Activated CD8-positive, alpha-beta T cell treated with anti-CD3 and anti-CD28 coated beads for 36 hours (primary cell): ENCODE measurements around the gene TMEM31. TPM values are rescaled to one million over a fixed set of nuclear protein-coding genes. Genes with fewer than 3 reads are reported as not detected.

Experiments used
- ATAC-seq: fragments of 200-7000 bp; cut with Tn5 transposase; one replicate; pipeline ENCODE4 v1.10.0; 2021; ENCODE audit warnings: mild to moderate bottlenecking, moderate library complexity
- CTCF ChIA-PET: fragments of 350-600 bp; sonication (Branson Sonifier 250); formaldehyde crosslinking; loops from one replicate; lab custom pipeline; 2021; ENCODE audit warnings: antibody characterized with exemption; lab: Charles Lee
- POLR2A ChIA-PET: fragments of 350-600 bp; sonication (Branson Sonifier 250); formaldehyde crosslinking; loops from one replicate; lab custom pipeline; 2021; ENCODE audit warnings: antibody characterized with exemption; lab: Charles Lee
- DNase-seq: peaks from one replicate; pipeline ENCODE4 v3.0.0-alpha.2; 2020
- H3K27ac Mint-ChIP-seq: one replicate; pipeline ENCODE4 v1.8.0; 2021; ENCODE audit warnings: mild to moderate bottlenecking, mixed read lengths
- H3K27me3 Mint-ChIP-seq: one replicate; pipeline ENCODE4 v1.8.0; 2021; ENCODE audit warnings: mixed read lengths
- H3K36me3 Mint-ChIP-seq: one replicate; pipeline ENCODE4 v1.8.0; 2021; ENCODE audit warnings: low read depth, mixed read lengths
- H3K4me1 Mint-ChIP-seq: one replicate; pipeline ENCODE4 v1.8.0; 2021; ENCODE audit warnings: low read depth, mixed read lengths
- H3K4me3 Mint-ChIP-seq: one replicate; pipeline ENCODE4 v1.8.0; 2021; ENCODE audit warnings: mild to moderate bottlenecking, moderate library complexity, mixed read lengths
- H3K9me3 Mint-ChIP-seq: one replicate; pipeline ENCODE4 v1.8.0; 2021; ENCODE audit warnings: mixed read lengths
- intact Hi-C: fragments of 100-400 bp; cut with micrococcal nuclease; formaldehyde crosslinking; loops from one replicate; pipeline ENCODE4 v1.10.0; 2022
- total RNA-seq, 2 experiments: library from RNA; stranded (reverse); gene quantifications; one replicate each; pipeline ENCODE4 v1.2.3, GENCODE V29; 2021
- TF ChIP-seq, protein P1 (sequence below): fragments of 200-600 bp; IDR thresholded peaks from one replicate; pipeline ENCODE4 v1.8.0; 2022; ENCODE audit warnings: antibody characterized with exemption, mild to moderate bottlenecking

Gene TMEM31
- total RNA-seq, 2 experiments from 2014 or later, result 0.52 to 1.1 TPM

- ATAC-seq (peak; percentile 89), DNase-seq (peak; percentile 93)
- H3K9me3 Mint-ChIP-seq, result no peaks in the 10 kb centered on the region
- POLR2A ChIA-PET, result interaction anchor here (0.6 kb wide), 1 partner anchor 77 kb away, joined by 3 read pairs; no protein-coding TSS in a partner anchor
- TF ChIP-seq, protein P1, sequence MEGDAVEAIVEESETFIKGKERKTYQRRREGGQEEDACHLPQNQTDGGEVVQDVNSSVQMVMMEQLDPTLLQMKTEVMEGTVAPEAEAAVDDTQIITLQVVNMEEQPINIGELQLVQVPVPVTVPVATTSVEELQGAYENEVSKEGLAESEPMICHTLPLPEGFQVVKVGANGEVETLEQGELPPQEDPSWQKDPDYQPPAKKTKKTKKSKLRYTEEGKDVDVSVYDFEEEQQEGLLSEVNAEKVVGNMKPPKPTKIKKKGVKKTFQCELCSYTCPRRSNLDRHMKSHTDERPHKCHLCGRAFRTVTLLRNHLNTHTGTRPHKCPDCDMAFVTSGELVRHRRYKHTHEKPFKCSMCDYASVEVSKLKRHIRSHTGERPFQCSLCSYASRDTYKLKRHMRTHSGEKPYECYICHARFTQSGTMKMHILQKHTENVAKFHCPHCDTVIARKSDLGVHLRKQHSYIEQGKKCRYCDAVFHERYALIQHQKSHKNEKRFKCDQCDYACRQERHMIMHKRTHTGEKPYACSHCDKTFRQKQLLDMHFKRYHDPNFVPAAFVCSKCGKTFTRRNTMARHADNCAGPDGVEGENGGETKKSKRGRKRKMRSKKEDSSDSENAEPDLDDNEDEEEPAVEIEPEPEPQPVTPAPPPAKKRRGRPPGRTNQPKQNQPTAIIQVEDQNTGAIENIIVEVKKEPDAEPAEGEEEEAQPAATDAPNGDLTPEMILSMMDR, result no peak
- no peak within 1 kb of the TSS for H3K4me3 Mint-ChIP-seq
- CTCF ChIA-PET, result interaction anchor here (1.0 kb wide), 1 partner anchor 10 kb away, joined by 3 read pairs; no protein-coding TSS in a partner anchor
- intact Hi-C loops, result loop anchor here (5.0 to 10.0 kb wide), 3 partner anchors 52 to 152 kb away; no protein-coding TSS in a partner anchor
- H3K27me3 Mint-ChIP-seq, result no peaks in the 10 kb centered on the region
- H3K36me3 Mint-ChIP-seq, result peaks cover 20% of the 10 kb centered on the region
- peak within 1 kb of the TSS; percentile 96 for H3K27ac Mint-ChIP-seq
- H3K4me1 Mint-ChIP-seq, result peaks cover 14% of the 10 kb centered on the region
Measured at GRCh38 chrX:103686199-103687072, 24.3 kb upstream of the TMEM31 start, which contains the start of gene MORF4L2. Gene MORF4L2, minus strand, starts transcription at chrX:103686699. Its CDS starts 9,672 bp downstream, at chrX:103677027.

DNA sequence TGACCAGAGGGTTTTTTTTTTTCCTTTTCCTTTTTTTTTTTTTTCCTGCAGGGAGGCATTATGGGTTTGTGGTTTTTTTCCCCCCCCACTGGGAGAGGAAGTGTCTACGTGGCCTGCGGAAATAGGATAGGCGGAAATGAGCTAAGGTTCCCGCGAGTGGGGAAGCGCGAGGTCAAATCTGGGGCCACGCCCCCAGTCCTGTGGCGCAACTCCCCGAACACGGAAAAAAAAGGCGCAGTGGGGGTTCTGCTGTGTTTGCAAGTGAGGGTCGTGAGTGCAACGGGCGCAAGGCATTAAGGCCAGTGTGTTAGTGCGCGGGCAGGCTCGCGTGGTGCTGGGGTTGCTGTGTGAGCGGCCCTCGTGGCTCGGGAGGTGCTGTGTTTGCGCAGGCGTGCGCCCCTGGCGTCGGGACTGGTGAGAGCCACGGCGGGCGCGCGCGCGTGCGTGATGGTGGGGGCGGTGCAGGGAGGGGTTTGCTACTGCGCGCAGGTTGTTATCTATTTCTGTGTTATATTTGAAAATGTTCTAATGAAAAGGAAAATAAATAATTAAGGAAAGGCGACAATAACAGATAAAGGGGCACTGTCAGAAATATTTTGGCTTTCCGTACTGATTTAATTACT is 23.5 kb upstream of the TMEM31 start:
- DNase-seq (peak; percentile 88), ATAC-seq (peak; percentile 61)
- Mint-ChIP-seq H3K4me1 (peaks cover 14% of the 10 kb centered on the region), H3K9me3 (no peaks in the 10 kb centered on the region), H3K27me3 (no peaks in the 10 kb centered on the region), H3K4me3 (no peak overlapping the region), H3K27ac (no peak overlapping the region), H3K36me3 (peaks cover 20% of the 10 kb centered on the region)
- ChIA-PET POLR2A (interaction anchor here (0.6 kb wide), 1 partner anchor 78 kb away, joined by 3 read pairs; no protein-coding TSS in a partner anchor), CTCF (no interaction called here)
- intact Hi-C loops, result loop anchor here (5.0 to 10.0 kb wide), 3 partner anchors 52 to 152 kb away; no protein-coding TSS in a partner anchor
- TF ChIP-seq, protein P1, result no peak

- ChIA-PET POLR2A (interaction anchor here (1.0 kb wide), 1 partner anchor 21 kb away, joined by 3 read pairs; no protein-coding TSS in a partner anchor), CTCF (interaction anchor here (0.8 kb wide), 1 partner anchor 117 kb away, joined by 3 read pairs; no protein-coding TSS in a partner anchor)
- H3K4me1 Mint-ChIP-seq, result peaks cover 14% of the 10 kb centered on the region
- peaks cover 18% of the 10 kb centered on the region for H3K36me3 Mint-ChIP-seq
- H3K27ac Mint-ChIP-seq, result no peak overlapping the region
- intact Hi-C loops, result loop anchor here (5.0 to 10.0 kb wide), 3 partner anchors 53 to 153 kb away; no protein-coding TSS in a partner anchor
- no peaks in the 10 kb centered on the region for H3K27me3 Mint-ChIP-seq
- TF ChIP-seq, protein P1, result peak; percentile 33
- DNase-seq, result peak; percentile 58
- no peak overlapping the region for H3K4me3 Mint-ChIP-seq
- ATAC-seq, result no peak
- H3K9me3 Mint-ChIP-seq, result no peaks in the 10 kb centered on the region
Measured at GRCh38 chrX:103687696-103688201, 23.0 kb upstream of the TMEM31 start.

DNA sequence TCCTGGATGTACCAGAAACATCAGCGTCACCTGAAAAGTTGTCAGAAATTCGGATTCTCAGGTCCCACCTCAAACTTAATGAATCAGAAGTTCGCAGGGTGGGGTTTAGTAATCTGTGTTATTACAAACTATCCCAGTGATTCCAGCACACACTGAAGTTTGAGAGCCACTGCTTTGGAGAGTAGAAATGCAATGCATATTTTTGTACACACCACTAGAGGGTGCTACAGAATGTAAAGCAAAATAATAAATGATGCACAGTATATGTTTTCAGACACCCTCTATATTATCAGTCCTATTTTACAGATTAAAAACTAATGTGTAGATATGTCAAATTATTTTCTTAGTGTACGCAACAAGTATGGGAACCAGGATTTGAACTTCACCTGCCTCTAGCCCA is 21.8 kb upstream of the TMEM31 start:
- TF ChIP-seq, protein P1, result peak; percentile 47
- no peak for ATAC-seq
- Mint-ChIP-seq H3K36me3 (peaks cover 11% of the 10 kb centered on the region), H3K4me1 (peaks cover 9% of the 10 kb centered on the region), H3K4me3 (no peak overlapping the region), H3K9me3 (no peaks in the 10 kb centered on the region), H3K27me3 (no peaks in the 10 kb centered on the region), H3K27ac (no peak overlapping the region)
- POLR2A ChIA-PET, result interaction anchor here (1.0 kb wide), 1 partner anchor 19 kb away, joined by 3 read pairs; no protein-coding TSS in a partner anchor
- CTCF ChIA-PET, result interaction anchor here (1.5 kb wide), 1 partner anchor 86 kb away, joined by 5 read pairs; no protein-coding TSS in a partner anchor
- DNase-seq, result no peak
- intact Hi-C loops, result loop anchor here (5.0 to 10.0 kb wide), 3 partner anchors 54 to 154 kb away; no protein-coding TSS in a partner anchor
